Erythroblast (primary cell): Measurements from ENCODE around the gene PCGF2.
A peak's percentile ranks its signal among the peaks of the same experiment; 100 is the strongest.

Experiments
- GATA1 ChIP-seq: IDR thresholded peaks from 2 replicates; pipeline ENCODE4 v1.6.1; 2011; ENCODE audit warnings: low read depth, mild to moderate bottlenecking, control low read depth, low read length, moderate library complexity
- POLR2A ChIP-seq: IDR thresholded peaks from 2 replicates; pipeline ENCODE4 v1.6.1; 2011; ENCODE audit warnings: mild to moderate bottlenecking, low read length

- TF ChIP-seq POLR2A: peak; percentile 83
- TF ChIP-seq GATA1: no peak
Observed at GRCh38 chr17:38752308-38753070, 4.4 kb upstream of the PCGF2 start, which contains the start of gene PSMB3.
